ENCODE results near the gene NSD1.

NSD1 gene

GRCh38 chr5:177097016-177097985, 36.3 kb upstream of the NSD1 start:
- no peak for DNase-seq (ENCODE audit: low read depth)

DNA sequence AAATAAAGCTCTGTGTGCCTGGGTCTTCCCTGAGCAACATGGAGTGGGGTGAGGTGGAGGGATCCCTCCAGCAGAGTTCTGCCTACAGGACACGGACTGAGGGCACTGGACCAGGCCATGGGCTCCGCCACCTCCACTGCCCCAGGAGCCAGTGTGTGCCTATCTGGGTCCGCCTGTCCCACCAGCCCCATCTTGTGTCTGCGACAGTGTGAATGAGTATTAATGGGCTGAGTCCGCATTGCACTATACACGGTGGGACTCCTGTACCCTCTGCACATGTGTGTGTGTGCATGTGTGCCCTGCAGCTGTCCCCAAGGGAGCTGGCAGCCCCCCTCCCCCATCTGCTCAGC, 35.5 kb upstream of the NSD1 start:
- DNase-seq (ENCODE audit: low read depth): no peak

- no peak for DNase-seq (ENCODE audit: low read depth)
Observed at GRCh38 chr5:177098470-177099141, 35.0 kb upstream of the NSD1 start.

GRCh38 chr5:177099422-177100093, 34.0 kb upstream of the NSD1 start:
- no peak for DNase-seq (ENCODE audit: low read depth)

DNA sequence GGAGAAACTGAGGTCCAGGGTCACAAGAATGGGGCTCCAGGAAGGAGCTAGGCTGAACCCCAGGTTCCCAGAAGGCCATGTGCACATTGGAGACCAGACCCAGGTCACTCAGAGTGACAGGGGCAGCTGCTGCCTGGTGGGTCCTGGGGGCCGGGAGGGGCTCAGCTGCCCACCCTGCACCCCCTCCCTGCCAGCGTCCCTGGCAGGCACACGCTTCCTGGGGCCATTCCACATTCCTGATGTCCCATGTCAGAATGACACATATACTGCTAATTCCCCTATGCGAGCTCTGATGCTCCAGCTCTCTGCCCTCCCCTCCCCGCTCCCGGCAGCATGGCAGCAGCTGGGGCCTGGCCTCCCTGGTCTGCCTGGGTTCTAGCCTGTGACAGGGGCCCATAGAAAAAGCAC, 32.9 kb upstream of the NSD1 start:
- no peak for DNase-seq (ENCODE audit: low read depth)

DNA sequence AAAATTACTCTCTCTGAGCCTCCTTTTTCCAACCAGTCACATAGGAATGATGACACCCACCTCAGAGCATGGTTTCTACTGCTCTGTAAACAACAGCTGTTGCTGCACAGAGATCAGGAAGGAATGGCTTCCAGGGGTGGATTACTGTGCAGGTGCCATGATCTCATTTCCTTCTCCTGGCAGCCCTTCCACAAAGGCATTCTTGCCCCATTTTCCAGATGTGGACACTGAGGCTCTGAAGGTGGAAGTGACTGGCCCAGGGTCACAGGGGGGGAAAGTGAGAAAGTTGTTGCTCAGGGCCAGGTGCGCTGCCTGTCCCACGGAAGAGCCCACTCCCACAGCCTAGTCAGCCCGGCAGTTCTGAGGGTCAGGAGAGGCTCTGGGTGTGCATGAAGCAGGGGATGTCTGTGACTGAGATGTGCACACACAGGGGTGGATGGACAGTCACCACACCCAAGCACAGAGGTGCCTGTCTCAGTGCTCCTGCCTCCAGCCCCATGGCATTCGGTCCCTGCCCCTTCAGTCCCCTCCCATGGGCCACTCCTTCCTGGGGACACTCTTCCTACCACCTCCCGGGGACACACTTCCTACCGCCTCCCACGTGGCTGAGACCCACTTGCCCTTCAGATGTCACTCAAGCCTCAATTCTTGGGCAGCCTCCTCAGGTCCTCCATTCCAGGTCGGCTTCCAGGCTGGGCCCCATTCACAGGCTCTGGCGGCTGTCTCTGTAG, 29.9 kb upstream of the NSD1 start:
- DNase-seq (ENCODE audit: low read depth): no peak

DNA sequence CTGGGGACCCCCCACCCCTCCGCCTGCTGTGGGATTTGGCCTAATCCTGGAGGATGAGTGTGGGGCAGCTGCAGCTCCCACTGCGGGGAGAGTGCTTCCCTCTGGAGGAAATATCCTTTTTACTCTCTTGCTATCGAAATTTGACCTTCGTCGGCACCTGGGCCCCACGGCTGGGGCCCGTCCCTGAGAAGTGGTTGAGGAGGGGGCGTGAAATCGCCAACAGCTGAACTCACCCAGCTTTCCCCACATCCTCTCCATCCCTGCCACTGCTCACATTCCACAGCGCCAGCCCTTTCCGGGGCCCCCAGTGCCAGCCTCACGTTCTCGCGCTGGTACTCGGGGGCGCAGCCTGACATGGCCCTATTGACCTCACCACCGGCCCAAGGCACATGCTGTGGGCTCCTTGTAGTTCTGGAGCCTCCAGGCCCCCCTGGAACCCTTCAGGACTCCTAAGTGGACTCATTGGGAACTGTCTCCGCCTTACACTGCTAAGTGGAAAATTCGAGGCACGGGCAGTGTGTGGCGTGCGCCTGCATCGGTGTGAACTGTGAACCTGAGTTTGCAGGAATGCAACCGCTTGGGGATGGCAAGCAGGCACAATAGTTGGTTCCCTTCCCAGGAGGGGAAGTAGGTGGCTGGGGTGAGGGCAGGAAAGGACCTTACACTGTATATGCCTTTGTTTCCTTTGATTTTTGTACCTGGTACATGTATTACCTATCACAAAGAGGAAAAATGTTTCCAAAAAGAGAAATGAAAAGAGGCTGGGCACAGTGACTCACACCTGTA, 27.7 kb upstream of the NSD1 start:
- no peak for DNase-seq (ENCODE audit: low read depth)

DNA sequence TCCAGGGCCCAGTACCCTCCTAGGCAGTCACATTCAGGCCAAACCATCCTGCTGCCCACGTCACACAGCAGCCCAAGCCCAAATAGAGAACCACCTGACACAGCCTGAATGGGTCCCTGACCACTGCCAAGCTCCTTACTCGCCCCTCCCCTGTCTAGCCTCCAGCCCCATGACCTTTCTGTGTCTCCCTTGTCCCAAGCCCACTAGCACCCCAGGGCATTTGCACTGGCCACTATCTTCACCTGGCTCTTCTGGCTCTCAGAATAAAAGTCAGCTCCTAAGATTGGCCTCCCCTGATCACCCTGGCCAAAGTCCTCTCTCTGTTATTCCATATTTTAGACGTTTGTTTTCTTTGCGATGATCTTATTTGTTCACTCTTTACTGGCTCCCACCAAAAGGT, 26.4 kb upstream of the NSD1 start:
- DNase-seq (ENCODE audit: low read depth): no peak

- no peak for DNase-seq (ENCODE audit: low read depth)
Observed at GRCh38 chr5:177109810-177110209, 23.8 kb upstream of the NSD1 start.

GRCh38 chr5:177111720-177112394, 21.7 kb upstream of the NSD1 start:
- peak; percentile 31 for DNase-seq (ENCODE audit: low read depth)

- DNase-seq (ENCODE audit: low read depth): no peak
Observed at GRCh38 chr5:177112589-177113220, 20.9 kb upstream of the NSD1 start.

DNA sequence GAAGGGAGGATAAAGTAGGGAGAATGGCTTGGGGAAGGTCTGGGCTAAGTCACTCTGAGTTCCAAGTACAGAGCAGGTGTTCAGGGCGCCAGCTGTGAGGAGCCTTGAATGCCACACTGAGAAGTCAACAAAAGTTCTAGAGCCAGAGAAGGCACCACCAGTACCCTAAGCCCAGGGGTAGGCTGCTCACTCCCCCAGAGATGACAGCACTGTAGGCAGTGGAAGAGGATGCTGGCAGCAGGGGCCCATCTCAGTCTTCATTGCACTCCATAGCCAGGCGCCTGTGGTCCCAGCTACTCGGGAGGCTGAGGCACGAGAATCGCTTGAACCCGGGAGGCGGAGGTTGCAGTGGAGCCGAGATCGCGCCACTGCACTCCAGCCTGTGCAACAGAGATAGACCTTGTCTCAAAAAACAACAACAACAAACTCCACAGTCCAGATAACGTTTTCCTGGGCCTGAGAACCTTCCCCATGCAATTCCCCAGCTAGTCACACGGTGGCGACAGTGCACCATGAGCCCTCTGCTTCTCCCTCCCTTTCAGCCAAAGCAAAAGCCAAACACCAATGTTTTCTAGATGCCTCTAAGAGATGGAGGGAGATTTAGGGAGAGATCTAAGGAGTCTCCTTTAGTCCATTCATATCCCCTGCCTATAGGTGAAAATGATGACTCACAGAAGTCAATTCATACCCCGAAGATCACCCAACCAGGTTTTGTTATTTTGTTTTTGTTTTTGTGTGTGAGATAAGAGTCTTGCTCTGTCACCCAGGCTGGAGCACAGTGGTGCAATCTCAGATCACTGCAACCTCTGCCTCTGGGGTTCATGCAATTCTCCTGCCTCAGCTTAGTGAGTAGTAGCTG, 19.8 kb upstream of the NSD1 start:
- DNase-seq (ENCODE audit: low read depth): peak; percentile 67

DNA sequence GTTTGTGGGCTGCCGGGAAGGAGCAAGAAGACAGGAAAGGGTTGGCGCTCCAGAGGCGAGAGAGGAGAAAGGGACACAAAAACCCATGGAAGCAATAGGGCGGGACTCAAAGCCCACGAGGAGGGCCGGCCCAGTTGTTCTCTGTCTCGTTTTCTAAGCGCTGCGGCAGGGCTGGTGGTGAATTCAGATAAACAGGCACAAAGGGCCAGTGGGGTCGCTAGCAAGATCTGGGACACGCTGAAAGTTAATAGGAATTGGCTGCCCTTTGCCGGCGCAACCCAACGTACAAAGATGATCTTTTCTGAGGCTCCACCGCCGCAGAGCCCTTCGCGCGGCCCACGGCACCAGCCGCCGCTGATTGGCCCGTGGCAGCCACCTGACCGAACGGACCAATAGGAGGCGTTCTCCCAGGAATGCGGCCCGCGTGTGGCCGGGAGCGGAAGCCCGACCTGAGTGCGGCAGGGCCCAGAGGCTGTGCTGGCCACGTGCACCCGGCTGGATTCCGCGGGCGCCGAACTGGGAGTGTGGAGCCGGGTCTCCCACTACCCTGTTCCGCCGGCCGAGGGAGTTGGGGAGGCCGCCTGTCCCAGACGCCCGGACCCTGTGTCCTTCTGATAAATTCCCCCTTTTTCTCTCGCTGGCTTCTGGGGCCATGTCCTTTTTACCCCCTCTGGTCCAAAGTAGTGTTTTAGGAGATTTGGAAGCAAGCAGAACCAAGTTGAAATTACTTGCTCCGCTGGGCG, 16.8 kb upstream of the NSD1 start:
- DNase-seq (ENCODE audit: low read depth): peak; percentile 70

GRCh38 chr5:177117441-177118045, 16.0 kb upstream of the NSD1 start:
- no peak for DNase-seq (ENCODE audit: low read depth)

DNA sequence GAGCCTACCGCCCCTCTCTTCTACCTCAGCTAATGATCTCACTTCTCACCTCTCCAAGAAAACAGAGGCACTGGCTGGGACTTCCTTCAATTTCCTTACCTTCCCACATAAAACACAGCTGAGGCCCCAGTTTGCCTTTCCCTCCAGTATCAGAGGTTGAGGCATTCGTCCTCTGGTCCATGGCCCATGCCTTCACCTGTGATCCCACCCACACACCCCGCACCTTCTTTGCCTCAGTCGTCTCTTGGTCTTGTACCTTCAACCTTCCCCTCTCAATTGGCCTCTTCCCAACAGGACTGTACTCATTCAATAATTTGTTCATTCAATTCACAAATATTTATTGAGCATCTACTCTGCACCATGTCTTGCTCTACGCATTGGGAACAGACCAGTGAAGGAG, 11.0 kb upstream of the NSD1 start:
- no peak for DNase-seq (ENCODE audit: low read depth)

DNA sequence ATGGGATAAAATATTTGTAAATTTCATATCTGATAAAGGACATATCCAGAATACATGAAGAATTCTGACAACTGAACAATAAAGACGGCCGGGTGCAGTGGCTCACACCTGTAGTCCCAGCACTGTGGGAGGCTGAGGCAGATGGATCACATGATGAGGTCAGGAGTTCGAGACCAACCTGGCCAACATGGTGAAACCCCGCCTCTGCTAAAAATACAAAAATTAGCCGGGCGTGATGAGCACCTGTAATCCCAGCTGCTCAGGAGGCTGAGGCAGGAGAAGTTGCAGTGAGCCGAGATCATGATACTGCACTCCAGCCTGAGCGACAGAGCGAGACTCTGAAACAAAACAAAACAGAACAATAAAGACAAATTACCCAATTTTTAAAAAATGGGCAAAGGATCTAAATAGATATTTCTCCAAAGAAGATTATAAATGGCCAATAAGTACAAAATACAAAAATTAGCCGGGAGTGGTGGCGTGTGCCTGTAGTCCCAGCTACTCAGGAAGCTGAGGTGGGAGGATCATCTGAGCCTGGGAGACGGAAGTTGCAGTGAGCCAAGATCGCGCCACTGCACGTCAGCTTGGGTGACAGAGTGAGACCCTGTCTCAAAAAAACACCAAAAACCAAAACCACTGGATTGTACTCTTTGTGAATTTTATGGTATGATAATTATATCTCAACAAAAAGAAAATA, 9.6 kb upstream of the NSD1 start:
- DNase-seq (ENCODE audit: low read depth): no peak

DNA sequence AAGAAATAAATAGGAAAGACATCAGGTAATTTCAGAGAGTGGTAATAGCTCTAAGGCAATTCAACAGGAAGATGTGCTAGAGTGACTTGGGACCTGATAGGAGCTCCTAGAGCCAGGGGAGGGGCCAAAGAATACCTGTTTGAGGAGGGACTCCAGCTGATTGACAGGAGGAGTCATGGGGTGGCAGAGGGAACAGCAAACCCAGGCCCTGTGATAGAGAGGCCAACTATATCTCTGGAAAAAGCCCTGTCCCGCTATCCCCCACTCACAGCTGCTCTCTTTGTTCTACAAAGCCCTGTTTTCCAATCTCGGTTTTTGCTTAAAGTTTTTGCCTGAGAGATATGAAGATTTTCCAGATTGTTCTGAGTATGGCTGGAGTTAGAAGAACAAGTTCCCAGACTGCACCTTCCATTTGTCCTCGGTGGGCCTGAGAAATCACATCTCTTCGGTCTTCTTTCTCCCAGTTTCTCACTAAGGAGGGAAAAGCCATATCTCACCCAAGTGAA, 9.0 kb upstream of the NSD1 start:
- no peak for DNase-seq (ENCODE audit: low read depth)
